Astrocyte (in vitro differentiated cells and primary cell): Measurements from ENCODE around the gene SMIM14. TPM values are rescaled to one million over a fixed set of nuclear protein-coding genes. Genes with fewer than 3 reads are reported as not detected.
"Not testable (repeated sequence)": the region's sequence is repeated elsewhere in the genome, so short reads cannot be mapped to it uniquely, and the experiment has no call there.

Experiments used
- DNase-seq: peaks from one replicate; pipeline ENCODE4 v3.0.0-alpha.2; 2010; ENCODE audit warnings: low read depth
- FAIRE-seq: peaks from 2 replicates; lab custom pipeline; 2011; peaks lifted over from hg19 to GRCh38; lab: Jason Lieb, UNC
- H2AFZ ChIP-seq: 2 replicates; pipeline ENCODE4 v1.6.0; 2012; ENCODE audit warnings: low read depth, low read length, inconsistent platforms
- H3K27ac ChIP-seq: 2 replicates; pipeline ENCODE4 v1.5.1; 2011; ENCODE audit warnings: low read depth, low read length, inconsistent platforms
- H3K27me3 ChIP-seq: 2 replicates; pipeline ENCODE4 v1.6.0; 2011; ENCODE audit warnings: low read length, inconsistent platforms; ENCODE audit not compliant: insufficient read depth
- H3K36me3 ChIP-seq: 2 replicates; pipeline ENCODE4 v1.5.1; 2011; ENCODE audit warnings: low read length, inconsistent platforms; ENCODE audit not compliant: insufficient read depth
- H3K4me1 ChIP-seq: 2 replicates; pipeline ENCODE4 v1.5.1; 2011; ENCODE audit warnings: low read length, inconsistent platforms; ENCODE audit not compliant: insufficient read depth
- H3K4me2 ChIP-seq: 2 replicates; pipeline ENCODE4 v1.6.0; 2012; ENCODE audit warnings: low read length, inconsistent platforms
- H3K4me3 ChIP-seq: 2 replicates; pipeline ENCODE4 v1.5.1; 2011; ENCODE audit warnings: low read depth, mild to moderate bottlenecking, low read length, inconsistent platforms; ENCODE audit not compliant: insufficient read depth
- H3K79me2 ChIP-seq: 2 replicates; pipeline ENCODE4 v1.6.0; 2012; ENCODE audit warnings: mild to moderate bottlenecking, low read length, inconsistent platforms; ENCODE audit not compliant: insufficient read depth
- H3K9ac ChIP-seq: 2 replicates; pipeline ENCODE4 v1.6.0; 2012; ENCODE audit warnings: mild to moderate bottlenecking, low read length, inconsistent platforms
- H3K9me3 ChIP-seq: 2 replicates; pipeline ENCODE4 v1.5.1; 2012; ENCODE audit warnings: low read depth, mild to moderate bottlenecking, low read length, inconsistent platforms; ENCODE audit not compliant: insufficient read depth
- H4K20me1 ChIP-seq: 2 replicates; pipeline ENCODE4 v1.6.0; 2012; ENCODE audit warnings: low read length, inconsistent platforms; ENCODE audit not compliant: insufficient read depth
- H3K27ac Mint-ChIP-seq: one replicate; pipeline ENCODE4 v1.8.0; 2021; ENCODE audit warnings: mild to moderate bottlenecking, mixed read lengths; ENCODE audit not compliant: unreplicated experiment
- H3K27me3 Mint-ChIP-seq: one replicate; pipeline ENCODE4 v1.8.0; 2021; ENCODE audit warnings: low read depth, mixed read lengths; ENCODE audit not compliant: unreplicated experiment
- H3K36me3 Mint-ChIP-seq: one replicate; pipeline ENCODE4 v1.8.0; 2021; ENCODE audit warnings: low read depth, mixed read lengths; ENCODE audit not compliant: unreplicated experiment
- H3K4me1 Mint-ChIP-seq: one replicate; pipeline ENCODE4 v1.8.0; 2021; ENCODE audit warnings: low read depth, mixed read lengths; ENCODE audit not compliant: unreplicated experiment
- H3K4me3 Mint-ChIP-seq: one replicate; pipeline ENCODE4 v1.8.0; 2021; ENCODE audit warnings: mild to moderate bottlenecking, moderate library complexity, mixed read lengths; ENCODE audit not compliant: unreplicated experiment
- H3K9me3 Mint-ChIP-seq: one replicate; pipeline ENCODE4 v1.8.0; 2021; ENCODE audit warnings: mild to moderate bottlenecking, mixed read lengths; ENCODE audit not compliant: unreplicated experiment
- EZH2 ChIP-seq: IDR thresholded peaks from 2 replicates; pipeline ENCODE4 v1.6.1; 2012; ENCODE audit warnings: mild to moderate bottlenecking, low read length, inconsistent platforms; ENCODE audit not compliant: insufficient read depth
- total RNA-seq: library from RNA; stranded (reverse); gene quantifications from 2 replicates; pipeline ENCODE4 v1.2.1, GENCODE V29; 2021
- TF ChIP-seq, protein P1 (sequence below): IDR thresholded peaks from 2 replicates; pipeline ENCODE4 v1.5.1; 2011; ENCODE audit warnings: low read depth, mild to moderate bottlenecking, inconsistent platforms, low read length, moderate library complexity; ENCODE audit not compliant: insufficient read depth

Gene SMIM14
- total RNA-seq, 1 donor from 2014 or later = 28.3 TPM

DNA sequence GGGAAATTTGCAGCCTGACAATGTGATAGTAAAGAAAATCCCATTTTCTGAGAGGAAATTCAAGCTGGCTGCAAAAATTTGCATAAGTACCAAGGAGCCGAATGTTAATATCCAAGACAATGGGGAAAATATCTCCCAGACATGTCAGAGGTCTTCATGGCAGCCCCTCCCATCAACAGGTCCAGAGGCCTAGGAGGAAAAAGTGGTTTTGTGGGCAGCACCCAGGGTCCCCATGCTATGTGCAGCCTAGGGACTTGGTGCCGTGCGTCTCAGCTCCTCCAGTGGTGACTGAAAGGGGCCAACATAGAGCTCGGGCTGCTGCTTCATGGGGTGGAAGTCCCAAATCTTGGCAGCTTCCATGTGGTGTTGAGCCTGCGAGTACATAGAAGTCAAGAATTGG lies 105.1 kb downstream of the SMIM14 start:
- H3K27me3 Mint-ChIP-seq = no peaks in the 10 kb centered on the region
- H3K4me3 ChIP-seq = no peak overlapping the region
- H3K9me3 ChIP-seq = peaks cover 3% of the 10 kb centered on the region
- H3K27me3 ChIP-seq = no peaks in the 10 kb centered on the region
- peaks cover 29% of the 10 kb centered on the region for H3K9me3 Mint-ChIP-seq
- H3K4me2 ChIP-seq = no peak overlapping the region
- H3K4me1 ChIP-seq = no peaks in the 10 kb centered on the region
- H3K27ac ChIP-seq = no peak overlapping the region
- H4K20me1 ChIP-seq = no peaks in the 10 kb centered on the region
- H3K4me1 Mint-ChIP-seq = no peaks in the 10 kb centered on the region
- H3K9ac ChIP-seq = no peak overlapping the region
- FAIRE-seq (no peak), DNase-seq (no peak)
- no peaks in the 10 kb centered on the region for H3K36me3 ChIP-seq
- no peak overlapping the region for H3K4me3 Mint-ChIP-seq
- peaks cover 46% of the 10 kb centered on the region for H3K36me3 Mint-ChIP-seq
- H3K79me2 ChIP-seq = peaks cover 15% of the 10 kb centered on the region
- H3K27ac Mint-ChIP-seq = no peak overlapping the region
- no peak overlapping the region for H2AFZ ChIP-seq
- TF ChIP-seq, protein P1, sequence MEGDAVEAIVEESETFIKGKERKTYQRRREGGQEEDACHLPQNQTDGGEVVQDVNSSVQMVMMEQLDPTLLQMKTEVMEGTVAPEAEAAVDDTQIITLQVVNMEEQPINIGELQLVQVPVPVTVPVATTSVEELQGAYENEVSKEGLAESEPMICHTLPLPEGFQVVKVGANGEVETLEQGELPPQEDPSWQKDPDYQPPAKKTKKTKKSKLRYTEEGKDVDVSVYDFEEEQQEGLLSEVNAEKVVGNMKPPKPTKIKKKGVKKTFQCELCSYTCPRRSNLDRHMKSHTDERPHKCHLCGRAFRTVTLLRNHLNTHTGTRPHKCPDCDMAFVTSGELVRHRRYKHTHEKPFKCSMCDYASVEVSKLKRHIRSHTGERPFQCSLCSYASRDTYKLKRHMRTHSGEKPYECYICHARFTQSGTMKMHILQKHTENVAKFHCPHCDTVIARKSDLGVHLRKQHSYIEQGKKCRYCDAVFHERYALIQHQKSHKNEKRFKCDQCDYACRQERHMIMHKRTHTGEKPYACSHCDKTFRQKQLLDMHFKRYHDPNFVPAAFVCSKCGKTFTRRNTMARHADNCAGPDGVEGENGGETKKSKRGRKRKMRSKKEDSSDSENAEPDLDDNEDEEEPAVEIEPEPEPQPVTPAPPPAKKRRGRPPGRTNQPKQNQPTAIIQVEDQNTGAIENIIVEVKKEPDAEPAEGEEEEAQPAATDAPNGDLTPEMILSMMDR = no peak
- TF ChIP-seq EZH2 = no peak

DNA sequence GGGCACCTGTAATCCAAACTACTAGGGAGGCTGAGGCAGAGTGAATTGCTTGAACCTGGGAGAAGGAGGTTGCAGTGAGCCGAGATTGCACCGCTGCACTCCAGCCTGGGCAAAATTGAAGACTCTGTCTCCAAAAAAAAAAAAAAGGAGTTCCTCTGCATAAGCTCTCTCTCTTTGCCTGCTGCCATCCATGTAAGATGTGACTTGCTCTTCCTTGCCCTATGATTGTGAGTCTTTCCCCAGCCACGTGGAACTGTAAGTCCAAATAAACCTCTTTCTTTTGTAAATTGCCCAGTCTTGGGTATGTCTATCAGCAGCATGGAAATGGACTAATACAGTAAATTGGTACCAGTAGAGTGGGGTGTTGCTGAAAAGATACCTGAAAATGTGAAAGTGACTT lies 106.4 kb downstream of the SMIM14 start:
- H3K4me3 Mint-ChIP-seq, H3K36me3 ChIP-seq, H3K4me1 Mint-ChIP-seq, H3K4me1 ChIP-seq, H2AFZ ChIP-seq, H3K9me3 ChIP-seq, H4K20me1 ChIP-seq, FAIRE-seq, DNase-seq, H3K27ac Mint-ChIP-seq, H3K9ac ChIP-seq, H3K4me3 ChIP-seq, H3K4me2 ChIP-seq, H3K27me3 Mint-ChIP-seq, H3K27ac ChIP-seq, H3K27me3 ChIP-seq: not testable (repeated sequence)
- peaks cover 19% of the 10 kb centered on the region for H3K79me2 ChIP-seq
- Mint-ChIP-seq H3K9me3 (peaks cover 29% of the 10 kb centered on the region), H3K36me3 (peaks cover 46% of the 10 kb centered on the region)

DNA sequence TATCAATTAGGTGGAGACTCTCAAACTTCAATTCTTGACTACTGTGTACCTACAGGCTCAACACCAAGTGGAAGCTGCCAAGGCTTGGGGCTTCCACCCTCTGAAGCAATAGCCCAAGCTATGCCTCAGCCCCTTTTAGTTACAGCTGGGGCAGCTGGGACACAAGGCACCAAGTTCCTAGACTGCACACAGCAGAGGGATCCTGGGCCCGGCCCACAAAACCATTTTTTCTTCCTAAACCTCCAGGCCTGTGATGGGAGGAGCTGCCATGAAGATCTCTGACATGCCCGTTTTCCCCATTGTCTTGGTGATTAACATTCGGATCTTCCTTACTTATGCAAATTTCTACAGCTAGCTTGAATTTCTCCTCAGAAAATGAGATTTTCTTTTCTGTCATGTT lies 108.0 kb downstream of the SMIM14 start:
- no peak overlapping the region for H3K4me3 Mint-ChIP-seq
- H3K9me3 Mint-ChIP-seq = peaks cover 29% of the 10 kb centered on the region
- H3K36me3 Mint-ChIP-seq = peaks cover 44% of the 10 kb centered on the region
- Histone ChIP-seq H3K27me3 (no peaks in the 10 kb centered on the region), H2AFZ (no peak overlapping the region), H3K9me3 (peaks cover 3% of the 10 kb centered on the region), H3K36me3 (no peaks in the 10 kb centered on the region), H3K4me1 (peaks cover 3% of the 10 kb centered on the region), H3K9ac (no peak overlapping the region), H3K27ac (no peak overlapping the region), H3K4me3 (no peak overlapping the region), H3K4me2 (no peak overlapping the region), H4K20me1 (peaks cover 9% of the 10 kb centered on the region), H3K79me2 (peaks cover 34% of the 10 kb centered on the region)
- DNase-seq (no peak), FAIRE-seq (no peak)
- no peaks in the 10 kb centered on the region for H3K27me3 Mint-ChIP-seq
- TF ChIP-seq, protein P1 = no peak
- TF ChIP-seq EZH2 = no peak
- H3K4me1 Mint-ChIP-seq = peaks cover 1% of the 10 kb centered on the region
- H3K27ac Mint-ChIP-seq = no peak overlapping the region
